HG02763 (cell line): ENCODE measurements around the gene RARRES2.

Source experiments
- ATAC-seq: cut with Tn5 transposase; IDR thresholded peaks from one replicate; pipeline ENCODE4 v1.9.1; 2021; ENCODE audit warnings: mild to moderate bottlenecking, moderate library complexity; ENCODE audit not compliant: unreplicated experiment

Gene RARRES2

DNA sequence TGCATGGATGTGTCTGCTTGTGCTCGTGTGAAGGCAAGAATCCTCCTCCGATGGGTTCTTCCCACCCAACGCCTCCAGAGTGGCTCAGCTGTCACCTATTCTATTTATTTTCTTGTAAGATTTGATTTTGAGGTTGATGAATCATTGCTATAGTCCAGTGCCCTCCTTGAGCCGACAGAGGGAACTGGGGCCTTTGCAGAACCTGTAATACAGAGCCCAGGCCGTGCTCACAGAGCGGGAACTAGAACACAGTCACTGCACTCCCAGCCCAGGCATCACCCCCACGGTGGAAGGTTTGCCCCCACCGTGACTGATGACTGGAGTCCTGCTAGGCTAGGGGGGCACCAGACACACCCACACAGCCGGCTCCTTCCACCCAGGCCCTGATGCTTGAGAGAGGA, 2.0 kb downstream of the RARRES2 start:
- no peak for ATAC-seq

DNA sequence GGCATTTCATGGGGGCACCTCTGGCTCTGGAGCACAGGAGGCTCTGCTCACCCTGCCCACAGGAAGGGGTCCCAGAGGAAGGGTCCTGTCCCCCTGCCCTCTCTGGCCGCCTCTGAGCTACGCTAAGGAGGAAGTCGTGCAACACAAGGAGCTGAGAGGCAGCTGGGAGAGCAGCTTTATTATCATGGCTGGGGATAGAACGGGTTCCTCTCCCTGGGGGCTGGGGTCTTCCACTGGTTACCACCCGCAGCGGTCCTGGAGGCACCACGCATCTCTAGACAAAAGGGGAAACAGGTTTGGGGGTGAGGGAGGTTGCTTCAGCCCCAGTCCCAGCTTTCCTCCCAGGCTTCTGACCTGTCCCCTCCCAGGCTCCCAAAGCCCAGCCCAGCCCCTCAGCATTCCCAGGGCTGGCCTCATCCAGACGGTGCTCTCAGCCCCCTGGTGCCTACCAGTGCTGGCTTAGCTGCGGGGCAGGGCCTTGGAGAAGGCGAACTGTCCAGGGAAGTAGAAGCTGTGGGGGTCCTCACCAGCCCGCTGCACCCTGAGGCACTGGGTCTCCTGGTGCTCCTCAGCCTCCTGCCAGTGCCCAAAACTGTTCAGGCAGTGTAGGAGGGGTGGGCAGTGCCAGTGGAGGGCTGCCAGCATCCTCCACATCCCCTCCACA, 3.1 kb downstream of the RARRES2 start:
- no peak for ATAC-seq

DNA sequence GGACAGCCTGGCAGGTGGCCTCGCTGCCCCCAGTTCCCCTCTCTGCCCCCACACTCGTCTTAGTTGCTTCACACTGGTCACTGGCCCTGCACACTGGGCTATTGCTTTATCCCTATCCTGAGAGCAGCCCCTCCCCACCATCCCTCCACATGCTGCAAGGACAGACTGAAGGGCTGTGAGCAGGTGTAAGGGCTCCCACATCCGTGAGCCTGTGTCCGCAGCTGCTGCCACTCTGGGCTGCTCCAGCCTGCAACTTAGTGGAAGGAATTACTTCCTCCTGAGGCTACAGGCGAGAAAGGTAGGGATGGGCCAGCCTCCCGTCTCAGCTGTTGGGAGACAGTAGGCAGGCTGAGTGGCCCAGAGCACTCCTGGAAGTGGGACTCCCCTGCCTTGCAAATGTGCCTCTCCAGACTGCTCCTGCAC, 3.8 kb downstream of the RARRES2 start:
- no peak for ATAC-seq

DNA sequence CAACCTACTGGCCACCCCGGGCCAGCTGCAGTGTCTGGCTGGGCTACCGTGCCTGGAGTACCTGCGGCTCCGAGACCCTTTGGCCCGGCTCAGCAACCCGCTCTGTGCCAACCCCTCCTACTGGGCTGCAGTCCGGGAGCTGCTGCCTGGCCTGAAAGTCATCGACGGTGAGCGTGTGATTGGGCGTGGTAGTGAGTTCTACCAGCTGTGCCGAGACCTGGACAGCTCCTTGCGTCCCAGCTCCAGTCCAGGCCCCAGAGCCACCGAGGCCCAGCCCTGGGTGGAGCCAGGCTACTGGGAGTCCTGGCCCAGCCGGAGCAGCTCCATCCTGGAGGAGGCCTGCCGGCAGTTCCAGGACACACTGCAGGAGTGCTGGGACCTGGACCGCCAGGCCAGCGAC, 4.2 kb downstream of the RARRES2 start:
- no peak for ATAC-seq

DNA sequence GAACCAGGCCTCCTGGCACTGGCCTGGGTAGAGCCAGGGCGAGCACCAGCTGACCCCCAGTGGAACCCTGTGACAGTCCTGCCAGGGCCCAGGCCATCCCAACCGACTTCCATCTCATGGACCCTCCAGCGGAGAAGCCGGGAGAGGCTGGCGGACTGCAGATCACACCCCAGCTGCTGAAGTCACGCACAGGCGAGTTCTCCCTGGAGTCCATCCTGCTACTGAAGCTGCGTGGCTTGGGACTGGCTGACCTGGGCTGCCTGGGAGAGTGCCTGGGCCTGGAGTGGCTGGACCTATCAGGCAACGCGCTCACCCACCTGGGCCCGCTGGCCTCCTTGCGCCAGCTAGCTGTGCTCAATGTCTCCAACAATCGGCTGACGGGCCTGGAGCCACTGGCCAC, 4.7 kb downstream of the RARRES2 start:
- ATAC-seq: no peak

DNA sequence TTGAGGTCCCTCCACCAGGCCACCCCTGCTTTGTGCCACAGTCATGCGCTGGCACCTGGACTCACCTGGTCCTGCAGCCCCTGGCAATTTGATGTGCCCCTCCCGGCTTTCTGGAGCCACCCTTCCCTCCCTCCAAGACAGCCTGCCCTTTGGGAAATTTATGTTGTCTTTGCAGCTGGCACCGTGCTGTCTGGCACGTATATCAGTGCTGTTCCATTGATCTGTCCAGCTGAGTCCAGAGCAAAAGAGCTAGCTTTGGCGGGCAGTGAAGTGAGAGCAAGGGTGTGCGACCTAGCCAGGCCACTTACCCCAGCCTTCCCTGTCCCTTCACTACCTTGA, 5.7 kb downstream of the RARRES2 start:
- no peak for ATAC-seq

DNA sequence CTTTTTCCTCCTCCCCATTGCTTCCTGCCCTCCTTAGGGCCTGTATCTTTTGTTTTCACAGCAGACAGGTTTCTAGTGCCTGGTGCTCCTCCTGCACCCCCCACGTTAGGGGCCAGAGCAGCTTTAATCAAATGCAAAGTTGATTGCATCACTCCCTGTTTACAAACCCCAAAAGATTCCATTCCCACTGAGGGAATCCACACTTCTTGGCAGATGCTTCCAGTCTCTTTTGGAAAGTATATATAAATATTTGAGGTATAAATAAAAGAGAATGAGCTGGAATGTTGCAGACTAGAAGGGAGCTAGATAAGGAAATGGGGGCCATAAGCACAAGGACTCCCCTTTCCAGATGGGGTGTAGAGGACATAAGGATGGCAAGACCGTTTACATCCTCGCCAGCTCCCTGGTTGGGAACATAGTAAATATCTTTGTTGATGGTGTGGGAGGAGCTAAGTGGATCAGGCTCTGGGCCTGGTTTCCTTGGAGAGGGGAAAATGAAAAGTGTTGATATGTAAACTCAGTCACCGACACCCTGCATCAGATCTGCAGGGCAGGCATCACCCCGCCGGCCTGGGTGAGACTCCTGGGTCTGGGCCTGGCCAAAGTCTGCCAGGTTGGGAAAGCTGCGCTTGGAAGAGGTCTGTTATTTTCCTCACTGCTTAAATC, 6.2 kb downstream of the RARRES2 start:
- no peak for ATAC-seq

DNA sequence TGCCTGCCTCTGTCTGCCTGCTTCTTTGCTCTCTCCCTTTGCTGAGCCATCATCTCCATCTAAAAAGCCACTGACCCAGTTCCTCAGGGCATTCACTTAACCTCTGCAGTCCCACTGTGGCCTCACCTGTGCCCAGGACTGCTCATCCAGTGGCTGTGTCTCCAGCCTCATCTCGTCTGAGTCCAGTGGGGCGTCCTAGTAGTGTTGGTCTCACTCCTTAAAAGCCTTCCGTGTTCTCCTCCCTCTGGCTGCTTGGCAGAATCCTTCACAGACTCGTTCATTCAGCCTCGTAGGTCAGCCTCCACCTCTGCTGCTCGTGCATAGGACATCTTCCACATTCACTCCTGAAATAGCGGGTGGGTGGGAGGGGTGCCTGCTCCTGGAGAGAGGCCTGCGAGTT, 7.3 kb downstream of the RARRES2 start:
- no peak for ATAC-seq

DNA sequence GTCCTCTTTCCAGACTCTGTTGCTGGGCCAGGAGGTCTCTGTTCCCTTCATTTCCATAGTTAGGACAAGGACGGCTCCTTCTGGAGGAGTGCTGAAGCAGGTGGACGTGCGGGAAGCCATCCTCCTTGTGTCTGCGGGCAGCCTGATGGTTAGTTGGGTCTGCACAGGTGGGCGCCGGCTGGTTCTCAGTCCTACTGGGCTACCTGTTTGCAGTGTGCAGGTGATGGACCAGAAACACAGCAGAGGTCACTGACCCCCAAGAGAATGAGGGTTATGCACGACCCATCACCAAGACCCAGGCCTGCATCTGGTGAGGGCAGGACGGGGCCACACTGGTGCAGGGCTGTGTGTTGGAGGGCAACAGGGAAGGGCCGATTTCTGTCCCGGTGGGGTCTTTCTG, 7.8 kb downstream of the RARRES2 start:
- ATAC-seq: no peak

DNA sequence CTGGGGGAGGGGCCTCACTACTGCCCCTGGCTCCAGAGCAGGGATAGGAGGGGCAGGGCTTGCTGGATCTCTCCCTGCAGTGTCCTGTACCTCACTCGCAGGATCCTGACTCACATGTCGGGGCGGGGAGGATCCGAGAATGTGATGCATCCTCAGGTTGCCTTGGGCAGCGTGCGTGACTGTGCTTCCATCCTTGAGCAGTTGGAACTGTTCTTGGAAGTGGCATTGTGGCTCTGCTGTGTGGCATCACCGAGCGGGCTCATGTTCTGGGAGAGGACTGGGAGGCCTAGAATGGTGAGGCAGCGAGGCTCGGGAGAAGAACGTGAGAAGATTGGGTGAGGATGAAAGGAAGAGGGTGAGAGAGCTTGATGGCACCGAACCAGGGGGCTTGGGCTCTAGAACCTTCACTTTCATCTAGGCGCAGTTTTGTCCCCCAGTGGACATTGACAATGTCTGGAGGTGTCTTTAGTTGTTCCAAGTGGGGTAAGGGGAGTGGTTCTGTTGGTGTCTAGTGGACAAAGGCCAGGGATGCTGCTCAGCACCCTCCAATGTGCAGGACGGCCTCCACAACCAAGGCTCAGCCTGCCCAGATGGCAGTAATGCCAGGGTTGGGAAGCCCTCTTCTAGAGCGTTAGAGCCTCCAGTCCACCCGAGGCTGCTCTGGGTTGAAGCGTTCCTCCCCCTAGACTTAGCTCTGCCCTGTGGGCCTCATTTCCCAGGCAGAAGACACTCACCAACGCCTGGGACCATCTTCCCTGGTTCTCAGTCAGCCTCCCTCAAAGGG, 8.4 kb downstream of the RARRES2 start:
- no peak for ATAC-seq

DNA sequence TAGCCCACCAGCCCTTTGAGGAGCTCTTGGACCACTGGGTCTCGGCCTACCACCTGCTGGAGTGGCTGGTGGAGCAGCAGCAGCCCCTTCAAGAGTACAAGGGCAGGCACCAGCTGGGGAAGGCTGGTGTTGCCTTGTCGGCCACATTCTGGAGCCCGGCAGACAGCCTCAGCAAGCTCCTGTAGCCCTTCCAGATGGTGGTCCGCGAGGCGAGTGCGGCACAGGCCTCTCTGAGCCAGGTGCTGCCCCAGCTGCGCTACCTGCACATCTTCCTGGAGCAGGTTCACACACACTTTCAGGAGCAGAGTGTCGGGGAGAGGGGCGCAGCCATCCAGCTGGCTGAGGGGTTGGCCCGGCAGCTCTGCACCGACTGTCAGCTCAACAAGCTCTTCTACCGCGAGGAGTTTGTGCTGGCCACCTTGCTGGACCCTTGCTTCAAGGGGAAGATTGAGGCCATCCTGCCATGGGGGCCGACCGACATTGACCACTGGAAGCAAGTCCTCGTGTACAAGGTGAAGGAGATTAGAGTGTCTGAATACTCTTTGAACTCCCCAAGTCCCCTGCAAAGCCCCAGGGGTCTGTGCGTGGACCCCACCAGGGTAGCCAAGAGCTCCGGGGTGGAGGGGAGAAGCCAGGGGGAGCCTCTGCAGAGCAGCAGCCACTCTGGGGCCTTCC, 11.1 kb downstream of the RARRES2 start:
- ATAC-seq: no peak

DNA sequence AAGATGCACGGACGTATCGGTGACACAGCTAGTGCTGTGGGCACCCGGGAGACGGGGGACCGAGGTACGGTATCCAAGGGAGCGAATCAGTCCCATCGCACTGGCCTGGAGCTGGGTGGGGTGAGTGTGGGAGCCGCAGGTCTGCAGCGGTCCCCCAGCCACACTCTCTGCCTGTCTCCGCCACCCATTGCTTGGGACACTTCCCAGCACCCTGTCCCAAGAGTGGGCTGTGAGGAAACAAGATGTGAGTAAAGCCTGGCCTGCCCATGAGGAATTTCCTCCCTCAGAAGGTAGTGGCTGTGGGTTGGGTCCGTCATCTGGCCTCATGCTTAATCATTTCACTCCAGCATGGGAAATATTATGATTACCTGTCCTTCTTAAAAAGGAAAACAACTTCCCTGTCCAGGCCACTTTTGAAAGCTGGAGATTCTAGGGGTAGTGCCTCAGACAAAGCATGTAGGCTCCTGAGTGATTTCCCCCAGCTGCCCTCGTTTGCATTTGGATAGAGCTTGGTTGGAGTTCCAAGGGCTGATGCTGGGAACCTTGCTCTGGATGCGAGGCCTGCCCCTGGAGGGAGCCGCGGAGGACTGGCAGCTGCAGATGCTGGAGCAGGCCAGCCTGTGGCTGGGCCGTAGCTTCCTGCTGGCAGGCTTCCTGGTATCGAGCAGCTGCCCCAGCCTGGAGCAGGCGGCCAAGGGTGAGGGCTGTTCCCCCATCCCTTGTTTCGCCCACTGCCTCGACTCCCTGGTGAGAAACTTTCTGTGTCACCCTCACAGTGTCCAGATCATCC, 11.9 kb downstream of the RARRES2 start:
- ATAC-seq: no peak

DNA sequence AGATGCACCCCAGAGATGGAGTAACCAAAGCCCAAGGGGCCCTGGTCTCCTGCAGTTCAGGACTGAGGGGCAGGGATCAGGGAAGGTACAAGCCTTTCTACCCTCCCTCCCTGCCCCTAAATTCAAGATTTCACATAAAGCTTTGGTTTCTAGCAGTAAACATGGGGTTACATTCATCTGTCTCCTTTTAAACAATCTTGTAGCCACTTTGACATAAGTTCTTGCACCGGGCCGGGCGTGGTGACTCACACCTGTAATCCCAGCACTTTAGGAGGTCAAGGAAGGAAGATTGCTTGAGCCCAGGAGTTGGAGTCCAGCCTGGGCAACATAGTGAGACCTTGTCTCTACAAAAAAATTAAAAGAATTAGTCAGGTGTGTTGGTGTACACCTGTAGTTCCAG, 14.1 kb downstream of the RARRES2 start:
- ATAC-seq: no peak

DNA sequence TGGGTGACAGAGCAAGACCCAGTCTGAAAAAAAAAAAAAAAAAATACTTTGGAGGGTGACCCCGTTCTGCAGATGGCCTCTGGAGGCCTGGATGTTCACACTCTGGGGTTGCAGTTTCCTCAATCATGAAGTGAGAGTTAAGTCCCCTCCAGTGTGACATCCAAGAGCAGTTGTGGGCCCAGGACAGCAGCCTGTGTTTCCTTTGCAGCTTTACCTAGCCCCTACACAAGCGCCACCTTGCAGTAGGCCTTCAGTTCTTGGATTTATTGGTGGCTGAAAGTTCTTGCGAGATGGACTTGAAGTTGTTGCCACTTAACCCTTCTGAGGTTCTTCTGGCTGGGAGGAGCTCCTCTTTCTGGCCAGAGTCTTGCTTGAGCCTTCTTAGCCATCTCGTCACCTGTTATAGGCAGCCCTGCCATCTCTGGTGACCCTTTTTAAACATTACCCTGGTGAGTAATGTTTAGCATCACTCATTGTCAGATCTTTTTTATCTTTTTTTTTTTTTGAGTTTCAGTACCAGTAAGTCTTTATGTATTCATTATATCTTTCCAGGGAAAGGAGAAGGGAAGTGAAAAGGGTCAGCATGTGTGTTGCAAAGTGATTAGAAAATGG, 14.7 kb downstream of the RARRES2 start:
- no peak for ATAC-seq

DNA sequence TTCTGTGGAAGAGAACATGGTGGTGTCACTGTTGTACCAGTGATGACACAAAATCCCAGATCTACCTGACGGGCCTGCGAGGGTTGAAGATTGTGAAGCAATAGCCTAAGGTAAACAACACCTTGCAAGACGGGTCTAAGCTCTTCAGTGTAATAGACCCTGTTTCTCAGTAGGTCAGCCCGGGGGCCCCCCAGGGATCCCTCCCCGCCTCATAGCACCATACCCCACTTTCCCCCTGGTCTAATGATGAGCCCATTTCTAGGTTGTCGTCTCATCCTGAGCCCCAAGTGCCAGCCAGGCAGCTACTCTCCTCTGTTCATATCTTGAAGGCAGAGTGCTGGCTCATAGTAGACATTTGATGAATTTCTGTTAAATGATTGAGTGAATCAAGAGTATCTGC, 15.5 kb downstream of the RARRES2 start:
- ATAC-seq: no peak

DNA sequence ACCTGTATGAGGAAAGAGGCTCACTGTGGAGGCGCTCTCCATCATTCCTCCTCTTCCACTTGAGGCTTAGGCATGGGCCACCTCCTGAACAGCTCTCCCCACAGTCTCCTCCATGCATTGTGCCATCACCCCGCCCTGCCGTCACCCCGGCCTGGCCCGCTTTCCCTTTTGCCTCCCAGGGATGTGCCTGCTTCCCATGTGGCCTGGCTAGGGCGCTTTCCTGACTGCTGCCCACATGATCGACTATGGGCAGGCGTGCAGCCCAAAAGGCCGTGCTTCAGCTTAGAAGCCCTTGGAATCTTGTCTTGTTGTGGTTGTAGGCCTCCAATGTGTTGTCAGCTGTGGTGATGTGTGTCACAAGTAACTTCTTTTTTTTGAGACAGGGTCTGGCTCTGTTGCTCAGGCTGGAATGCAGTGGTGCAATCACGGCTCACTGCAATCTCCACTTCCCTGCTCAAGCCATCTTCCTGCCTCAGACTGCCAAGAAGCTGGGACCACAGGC, 16.3 kb downstream of the RARRES2 start:
- ATAC-seq: no peak

DNA sequence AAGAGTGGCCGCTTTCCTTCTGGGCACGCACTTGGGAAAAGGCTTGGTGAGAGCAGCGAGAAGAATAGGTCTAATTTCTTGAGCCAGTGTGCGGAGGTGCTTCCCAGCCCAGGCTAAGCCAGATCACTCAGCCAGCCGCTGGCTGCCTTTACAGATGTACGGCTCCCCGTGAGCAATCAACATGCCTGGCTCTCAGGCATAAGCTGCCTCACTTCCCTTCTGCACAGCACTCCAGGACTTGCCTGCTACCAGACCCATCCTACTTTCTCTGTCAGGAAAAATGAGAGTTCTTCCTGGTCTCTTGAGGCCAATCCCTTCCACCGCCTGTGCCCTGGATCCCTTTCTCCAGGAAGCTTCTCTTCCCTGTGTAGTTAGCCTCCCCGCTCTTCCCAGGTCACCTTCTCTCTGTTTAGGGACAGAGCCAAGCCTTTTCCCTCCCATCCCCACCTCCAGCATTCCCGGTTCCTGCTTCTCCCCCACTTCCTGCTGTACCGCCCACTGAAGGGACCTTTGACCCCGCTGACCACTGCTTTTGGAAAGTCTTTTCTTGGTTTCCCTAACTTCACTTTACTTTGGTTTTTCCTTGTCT, 17.0 kb downstream of the RARRES2 start:
- ATAC-seq: no peak

DNA sequence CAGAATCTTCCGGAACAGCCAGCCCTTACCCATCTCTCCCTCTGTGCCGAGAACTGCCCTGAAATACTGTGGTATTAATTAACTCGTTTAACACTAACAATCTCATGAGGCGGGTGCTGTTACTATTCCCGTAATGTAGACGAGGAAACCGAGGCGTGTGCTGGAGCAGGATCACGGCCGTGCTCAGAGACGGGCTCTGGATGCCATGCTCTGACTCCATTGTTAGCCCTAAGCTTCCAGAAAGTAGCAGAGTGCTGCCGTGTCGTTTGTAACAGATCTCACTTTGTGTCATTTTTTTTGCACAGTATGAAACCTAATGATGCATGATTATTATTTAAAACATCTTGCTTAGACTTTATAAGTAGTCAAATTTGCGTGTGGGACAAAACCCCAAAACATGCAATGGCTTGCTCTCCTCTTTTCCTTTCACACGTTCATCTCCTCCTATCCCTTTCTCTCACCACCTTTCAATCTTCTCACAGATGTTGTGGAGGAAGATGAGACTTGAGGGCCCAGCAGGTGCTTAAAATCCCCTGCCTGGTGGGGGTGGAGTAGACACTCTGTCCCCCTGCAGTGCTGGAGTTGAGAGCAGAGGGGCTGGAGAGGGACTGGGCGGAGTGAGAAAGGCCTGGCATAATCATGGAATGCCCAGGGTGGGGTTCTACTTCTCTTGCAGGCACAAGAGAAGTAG, 17.6 kb downstream of the RARRES2 start:
- ATAC-seq: no peak
